ENCODE data around the gene ACOX3. TPM values are rescaled to one million over a fixed set of nuclear protein-coding genes. Genes with fewer than 3 reads are reported as not detected.

ACOX3 gene
- total RNA-seq, 4 donors from 2014 or later, result 18.7 to 104 (median 31.3) TPM

- H3K4me1 ChIP-seq, result peaks cover 0 to 10% (median 2%) of the 10 kb centered on the region in 4 donors
- intact Hi-C loops (cut with DNase I; ENCODE audit: low total_unique reads), result no loop called here
Measured at GRCh38 chr4:8332038-8332857, 108.3 kb downstream of the ACOX3 start.

DNA sequence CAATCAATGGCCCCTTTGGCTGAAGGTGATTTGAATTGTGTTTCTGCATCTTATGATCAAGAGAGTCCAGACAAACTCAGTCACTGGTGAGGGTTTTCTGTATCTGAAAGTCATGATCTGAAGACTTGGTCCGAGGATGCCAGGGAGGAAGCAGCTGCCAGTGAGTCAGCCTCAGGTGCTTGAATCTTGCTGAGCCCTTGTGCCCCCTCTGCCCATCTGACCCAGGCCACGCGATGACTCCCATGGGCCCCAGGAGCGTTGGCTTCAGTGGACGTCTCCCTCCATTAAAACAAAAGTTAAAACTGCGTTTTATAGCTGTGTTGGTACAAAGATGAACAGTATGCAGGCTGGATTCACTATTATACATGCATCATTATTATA lies 109.0 kb downstream of the ACOX3 start:
- no peaks in the 10 kb centered on the region for H3K9me3 ChIP-seq
- WGBS, 2 donors (ENCODE audit: low coverage in 1 of 2), result 71 to 75% methylated on average over 1 to 6 of the region's 6 CpGs
- H3K27me3 ChIP-seq, result no peaks in the 10 kb centered on the region
- no peaks in the 10 kb centered on the region for H3K36me3 ChIP-seq
- no peak overlapping the region for H3K27ac ChIP-seq
- intact Hi-C loops (cut with DNase I; ENCODE audit: low total_unique reads) (no loop called here), in situ Hi-C loops (cut with MboI; ENCODE audit: low pct_ligation_motif_present in 1 of 4, low pct_unique_long_range_greater_than_20kb in 1 of 4, low sequenced_read_pairs in 3 of 4) (no loop called here)
- TF ChIP-seq CTCF (IDR thresholded peaks at IDR 0.05) (no peak), EP300 (IDR thresholded peaks at IDR 0.05; ENCODE audit: low read depth) (no peak), POLR2AphosphoS5 (IDR thresholded peaks at IDR 0.05) (no peak)
- H3K4me1 ChIP-seq, result peaks cover 0 to 10% (median 2%) of the 10 kb centered on the region in 4 donors
- no peak for DNase-seq
- no peak overlapping the region for H3K4me3 ChIP-seq

More at GRCh38 chr4:8332038-8332857, 108.3 kb downstream of the ACOX3 start:
- TF ChIP-seq POLR2AphosphoS5 (IDR thresholded peaks at IDR 0.05) (no peak), EP300 (IDR thresholded peaks at IDR 0.05; ENCODE audit: low read depth) (no peak), POLR2A (IDR thresholded peaks at IDR 0.05) (no peak), CTCF (IDR thresholded peaks at IDR 0.05) (no peak)
- Histone ChIP-seq H3K27me3 (no peaks in the 10 kb centered on the region), H3K4me3 (no peak overlapping the region), H3K36me3 (no peaks in the 10 kb centered on the region), H3K27ac (no peak overlapping the region), H3K9me3 (no peaks in the 10 kb centered on the region)
- WGBS, 2 donors (ENCODE audit: low coverage in 1 of 2), result 81% methylated on average over 12 of the region's 12 CpGs; no CpG with 5 or more reads in 1 of the 2 donors
- in situ Hi-C loops (cut with MboI; ENCODE audit: low pct_ligation_motif_present in 1 of 4, low pct_unique_long_range_greater_than_20kb in 1 of 4, low sequenced_read_pairs in 3 of 4), result no loop called here
- peak; percentile 2 for DNase-seq

DNA sequence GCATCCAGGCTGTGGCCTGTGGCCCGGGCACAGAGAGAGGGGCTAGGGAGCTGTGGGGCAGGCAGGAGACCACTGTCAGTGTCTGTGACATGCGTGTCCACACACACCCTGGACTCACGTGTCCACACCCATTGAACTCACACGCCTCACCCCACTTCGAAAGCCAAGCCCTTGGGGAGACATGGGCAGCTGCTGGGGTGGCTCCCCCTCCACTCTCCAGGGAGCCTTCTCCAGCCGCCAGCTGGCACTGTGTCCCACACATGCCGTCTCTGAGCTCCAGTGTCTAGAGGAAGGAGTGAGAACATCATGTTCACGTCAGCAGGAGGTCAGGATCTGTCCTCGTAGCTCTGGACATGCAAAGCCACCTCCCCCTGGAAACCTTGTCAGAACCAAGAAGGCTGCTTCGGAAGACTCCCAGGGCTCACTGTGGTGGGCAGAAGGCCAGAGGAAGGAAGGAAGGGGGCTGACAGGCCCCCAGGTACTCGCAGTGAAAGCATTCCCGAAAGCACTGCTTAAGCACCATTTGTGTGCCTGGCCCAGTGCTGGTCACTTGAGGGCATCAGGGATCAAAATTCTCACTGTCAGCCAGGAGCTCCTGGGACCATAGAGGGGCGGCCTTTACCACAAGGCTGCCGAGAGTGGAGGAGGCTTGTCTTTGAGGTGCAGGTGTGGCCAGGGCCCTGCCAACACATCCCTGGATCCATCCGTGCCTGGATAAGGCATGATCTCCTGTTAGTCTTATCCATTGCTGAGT lies 109.5 kb downstream of the ACOX3 start:
- H3K9me3 ChIP-seq, result no peaks in the 10 kb centered on the region
- H3K4me3 ChIP-seq, result no peak overlapping the region
- in situ Hi-C loops (cut with MboI; ENCODE audit: low pct_ligation_motif_present in 1 of 4, low pct_unique_long_range_greater_than_20kb in 1 of 4, low sequenced_read_pairs in 3 of 4), result no loop called here
- peak; percentile 23 for DNase-seq
- H3K4me1 ChIP-seq, result peaks cover 0 to 10% (median 2%) of the 10 kb centered on the region in 4 donors
- no peaks in the 10 kb centered on the region for H3K27me3 ChIP-seq
- H3K36me3 ChIP-seq, result no peaks in the 10 kb centered on the region
- 65% methylated on average over 15 of the region's 15 CpGs; no CpG with 5 or more reads in 1 of the 2 donors for WGBS, 2 donors (ENCODE audit: low coverage in 1 of 2)
- H3K27ac ChIP-seq, result no peak overlapping the region
- intact Hi-C loops (cut with DNase I; ENCODE audit: low total_unique reads), result no loop called here
- no peak for TF ChIP-seq CTCF (IDR thresholded peaks at IDR 0.05)
- TF ChIP-seq POLR2AphosphoS5 (IDR thresholded peaks at IDR 0.05), result peak in 1 of 3 donors; percentile 14
- TF ChIP-seq POLR2A (IDR thresholded peaks at IDR 0.05), result no peak
